HepG2 (cell line): ENCODE measurements around the gene NELFCD.

Experiments used
- CEBPB ChIP-seq: IDR thresholded peaks from 2 replicates; pipeline ENCODE4 v1.6.1; 2011; ENCODE audit warnings: low read depth, low read length, improper control_type of control experiment, borderline replicate concordance
- NPAS2 ChIP-seq: sonication (generic); formaldehyde crosslinking; IDR thresholded peaks from 2 replicates; pipeline ENCODE4 v1.8.0; 2022; ENCODE audit warnings: mild to moderate bottlenecking, missing genetic modification reagents, borderline replicate concordance
- POLR2A ChIP-seq, 2 experiments: IDR thresholded peaks; 2 replicates each; pipeline ENCODE4 v1.6.1; 2011; ENCODE audit warnings: low read depth in 2 of 2, low read length in 2 of 2, mild to moderate bottlenecking in 1 of 2, moderate library complexity in 1 of 2; ENCODE audit not compliant: insufficient read depth in 1 of 2
- RCOR2 ChIP-seq: IDR thresholded peaks from 2 replicates; pipeline ENCODE4 v1.6.1; 2016; ENCODE audit warnings: missing biosample characterization, missing genetic modification reagents
- SRF ChIP-seq: IDR thresholded peaks from 2 replicates; pipeline ENCODE4 v1.6.1; 2011; ENCODE audit warnings: mild to moderate bottlenecking, low read depth, low read length, moderate library complexity
- ZNF232 ChIP-seq: sonication (generic); formaldehyde crosslinking; IDR thresholded peaks from 2 replicates; pipeline ENCODE4 v1.4.0; 2020; ENCODE audit warnings: missing genetic modification reagents, borderline replicate concordance
- TF ChIP-seq, protein P1 (sequence below): sonication (generic); formaldehyde crosslinking; IDR thresholded peaks from 2 replicates; pipeline ENCODE4 v1.4.0; 2020; ENCODE audit warnings: missing genetic modification reagents, mild to moderate bottlenecking, borderline replicate concordance

DNA sequence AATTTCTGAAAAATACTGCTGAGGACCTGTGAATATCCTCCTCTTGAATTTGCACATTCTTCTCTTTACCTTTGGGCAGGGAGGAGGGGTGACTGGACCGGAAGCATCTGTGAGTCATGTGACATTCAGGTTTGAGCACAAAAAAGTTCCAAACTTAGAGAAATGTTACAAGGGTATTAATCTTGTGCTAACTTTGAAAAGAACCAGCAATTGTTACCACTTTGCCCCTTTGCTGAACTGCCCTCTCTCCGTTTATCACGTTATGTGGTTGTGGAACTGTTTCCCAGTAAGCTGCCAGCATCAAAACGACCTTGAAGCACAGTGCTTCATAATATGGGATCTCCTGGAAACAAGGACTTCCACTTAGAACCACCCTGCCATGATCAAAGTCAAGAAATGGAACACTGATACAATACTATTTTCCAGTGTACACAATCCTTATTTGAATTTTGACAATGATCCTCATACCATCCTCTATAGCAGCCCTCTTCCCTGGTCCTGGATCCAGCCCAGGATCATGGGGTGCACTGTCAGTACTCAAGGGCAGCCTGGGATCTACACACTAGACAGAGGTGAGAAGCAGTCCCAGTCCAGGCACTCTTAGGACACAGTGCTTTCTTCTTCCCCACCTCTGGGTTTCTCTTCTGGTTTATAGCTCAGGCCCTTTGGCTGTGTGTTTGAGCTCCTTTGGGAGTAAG lies 35.9 kb downstream of the NELFCD start:
- TF ChIP-seq POLR2A (IDR thresholded peaks at IDR 0.05; ENCODE audit: insufficient read depth in 1 of 2, low read depth in 2 of 2, low read length in 2 of 2), result no peak
- TF ChIP-seq RCOR2 (CRISPR knock-in tag), result no peak
- TF ChIP-seq, protein P1, sequence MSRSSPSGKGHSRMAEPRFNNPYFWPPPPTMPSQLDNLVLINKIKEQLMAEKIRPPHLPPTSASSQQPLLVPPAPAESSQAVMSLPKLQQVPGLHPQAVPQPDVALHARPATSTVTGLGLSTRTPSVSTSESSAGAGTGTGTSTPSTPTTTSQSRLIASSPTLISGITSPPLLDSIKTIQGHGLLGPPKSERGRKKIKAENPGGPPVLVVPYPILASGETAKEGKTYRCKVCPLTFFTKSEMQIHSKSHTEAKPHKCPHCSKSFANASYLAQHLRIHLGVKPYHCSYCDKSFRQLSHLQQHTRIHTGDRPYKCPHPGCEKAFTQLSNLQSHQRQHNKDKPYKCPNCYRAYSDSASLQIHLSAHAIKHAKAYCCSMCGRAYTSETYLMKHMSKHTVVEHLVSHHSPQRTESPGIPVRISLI (CRISPR knock-in tag), result no peak
- TF ChIP-seq CEBPB, result no peak
- TF ChIP-seq NPAS2 (CRISPR knock-in tag), result no peak
- TF ChIP-seq ZNF232 (CRISPR knock-in tag), result no peak
- no peak for TF ChIP-seq SRF
